ENCODE results near the gene ARHGAP26. TPM values are rescaled to one million over a fixed set of nuclear protein-coding genes. Genes with fewer than 3 reads are reported as not detected.
"Not testable (repeated sequence)": the region's sequence is repeated elsewhere in the genome, so short reads cannot be mapped to it uniquely, and the experiment has no call there.

Gene ARHGAP26
- polyA plus RNA-seq, 4 donors: 7.6 to 31.7 (median 11.5) TPM

DNA sequence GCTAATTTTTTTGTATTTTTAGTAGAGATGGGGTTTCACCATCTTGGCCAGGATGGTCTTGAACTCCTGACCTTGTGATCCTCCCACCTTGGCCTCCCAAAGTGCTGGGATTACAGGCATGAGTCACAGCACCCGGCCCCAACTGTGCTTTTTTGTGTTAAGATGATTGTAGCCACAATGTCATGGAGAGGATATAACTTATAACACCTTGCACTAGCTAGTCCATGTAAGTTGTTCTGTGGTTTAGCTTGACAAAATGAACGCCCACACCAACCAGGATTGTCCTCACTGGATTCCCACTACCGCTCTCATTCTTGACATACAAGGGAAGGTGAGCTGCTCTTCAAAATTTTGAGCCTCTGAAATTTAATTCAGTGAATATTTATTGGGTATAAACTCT, 182.7 kb downstream of the ARHGAP26 start:
- not testable (repeated sequence) for H3K27me3 ChIP-seq (ENCODE audit: control insufficient read depth in 3 of 3, insufficient read depth in 3 of 3, low read length in 3 of 3); H3K36me3 ChIP-seq (ENCODE audit: control insufficient read depth in 3 of 3, insufficient read depth in 2 of 3, low read depth in 1 of 3, low read length in 3 of 3); H3K4me3 ChIP-seq (ENCODE audit: low read depth in 1 of 3, low read length in 3 of 3); FAIRE-seq; H3K27ac ChIP-seq (ENCODE audit: low read depth in 1 of 3, low read length in 2 of 3); H3K4me1 ChIP-seq (ENCODE audit: control insufficient read depth in 3 of 3, insufficient read depth in 2 of 3, low read depth in 1 of 3, low read length in 2 of 3); DNase-seq; H3K9me3 ChIP-seq (ENCODE audit: control insufficient read depth in 2 of 2, insufficient read depth in 1 of 2, low read depth in 1 of 2, low read length in 1 of 2)
- 88 to 94% (median 92%) methylated on average over 3 of the region's 3 CpGs for WGBS, 3 donors

GRCh38 chr5:142954455-142954854, 184.3 kb downstream of the ARHGAP26 start:
- H3K4me3 ChIP-seq (ENCODE audit: low read depth in 1 of 3, low read length in 3 of 3): no peak overlapping the region
- no peak for FAIRE-seq
- H3K9me3 ChIP-seq (ENCODE audit: control insufficient read depth in 2 of 2, insufficient read depth in 1 of 2, low read depth in 1 of 2, low read length in 1 of 2): peaks cover 0 to 6% of the 10 kb centered on the region in 2 donors
- no peaks in the 10 kb centered on the region for H3K27me3 ChIP-seq (ENCODE audit: control insufficient read depth in 3 of 3, insufficient read depth in 3 of 3, low read length in 3 of 3)
- WGBS, 3 donors: 94 to 97% (median 96%) methylated on average over 2 of the region's 2 CpGs
- no peak for DNase-seq
- no peaks in the 10 kb centered on the region for H3K36me3 ChIP-seq (ENCODE audit: control insufficient read depth in 3 of 3, insufficient read depth in 2 of 3, low read depth in 1 of 3, low read length in 3 of 3)
- H3K27ac ChIP-seq (ENCODE audit: low read depth in 1 of 3, low read length in 2 of 3): no peak overlapping the region
- H3K4me1 ChIP-seq (ENCODE audit: control insufficient read depth in 3 of 3, insufficient read depth in 2 of 3, low read depth in 1 of 3, low read length in 2 of 3): no peaks in the 10 kb centered on the region

GRCh38 chr5:142955628-142956027, 185.5 kb downstream of the ARHGAP26 start:
- WGBS, 3 donors: 71 to 96% (median 93%) methylated on average over 1 of the region's 1 CpG
- Histone ChIP-seq H3K9me3 (ENCODE audit: control insufficient read depth in 2 of 2, insufficient read depth in 1 of 2, low read depth in 1 of 2, low read length in 1 of 2) (peaks cover 0 to 6% of the 10 kb centered on the region in 2 donors), H3K4me1 (ENCODE audit: control insufficient read depth in 3 of 3, insufficient read depth in 2 of 3, low read depth in 1 of 3, low read length in 2 of 3) (no peaks in the 10 kb centered on the region), H3K27ac (ENCODE audit: low read depth in 1 of 3, low read length in 2 of 3) (no peak overlapping the region), H3K27me3 (ENCODE audit: control insufficient read depth in 3 of 3, insufficient read depth in 3 of 3, low read length in 3 of 3) (no peaks in the 10 kb centered on the region), H3K36me3 (ENCODE audit: control insufficient read depth in 3 of 3, insufficient read depth in 2 of 3, low read depth in 1 of 3, low read length in 3 of 3) (no peaks in the 10 kb centered on the region), H3K4me3 (ENCODE audit: low read depth in 1 of 3, low read length in 3 of 3) (no peak overlapping the region)
- DNase-seq (no peak), FAIRE-seq (no peak)

GRCh38 chr5:142957528-142957927, 187.4 kb downstream of the ARHGAP26 start:
- Histone ChIP-seq H3K4me3 (ENCODE audit: low read depth in 1 of 3, low read length in 3 of 3) (no peak overlapping the region), H3K27ac (ENCODE audit: low read depth in 1 of 3, low read length in 2 of 3) (no peak overlapping the region), H3K36me3 (ENCODE audit: control insufficient read depth in 3 of 3, insufficient read depth in 2 of 3, low read depth in 1 of 3, low read length in 3 of 3) (no peaks in the 10 kb centered on the region), H3K9me3 (ENCODE audit: control insufficient read depth in 2 of 2, insufficient read depth in 1 of 2, low read depth in 1 of 2, low read length in 1 of 2) (no peaks in the 10 kb centered on the region), H3K4me1 (ENCODE audit: control insufficient read depth in 3 of 3, insufficient read depth in 2 of 3, low read depth in 1 of 3, low read length in 2 of 3) (no peaks in the 10 kb centered on the region), H3K27me3 (ENCODE audit: control insufficient read depth in 3 of 3, insufficient read depth in 3 of 3, low read length in 3 of 3) (no peaks in the 10 kb centered on the region)
- WGBS, 3 donors: 66 to 90% (median 87%) methylated on average over 7 of the region's 7 CpGs
- no peak for FAIRE-seq
- no peak for DNase-seq

DNA sequence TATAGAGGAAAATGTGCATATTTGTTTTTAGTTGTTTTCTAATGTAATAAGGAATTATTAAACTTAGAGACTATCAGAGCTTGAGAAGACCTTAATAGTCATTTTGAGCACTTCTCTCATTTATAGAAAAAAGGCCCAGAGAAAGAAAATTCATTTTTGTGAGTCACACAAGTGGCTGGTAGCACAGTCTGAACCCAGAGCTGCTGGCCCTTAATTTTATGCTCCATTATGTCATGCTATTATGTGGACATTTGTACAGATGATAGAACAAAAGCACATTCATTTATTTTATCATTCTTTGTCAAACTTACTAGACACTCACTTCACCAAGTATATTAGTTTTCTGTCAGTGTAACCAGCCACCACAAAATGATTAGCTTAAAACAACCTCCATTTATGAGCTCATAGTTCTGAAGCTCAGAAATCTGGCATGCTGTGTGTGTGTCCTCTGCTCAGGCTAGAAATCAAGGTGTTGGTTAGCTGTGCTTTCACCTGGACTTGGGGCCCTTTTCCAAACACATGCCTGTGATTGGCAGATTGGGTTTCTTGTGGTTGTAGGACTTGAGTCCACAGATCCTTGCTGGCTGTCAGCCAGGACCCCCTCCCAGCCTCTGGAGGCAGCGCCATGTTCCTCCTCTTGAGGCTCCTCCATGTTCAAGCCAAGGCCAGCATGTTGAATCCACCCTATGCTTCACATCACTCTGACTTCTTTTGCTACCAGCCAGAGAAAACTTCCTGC, 188.9 kb downstream of the ARHGAP26 start:
- Histone ChIP-seq H3K4me1 (ENCODE audit: control insufficient read depth in 3 of 3, insufficient read depth in 2 of 3, low read depth in 1 of 3, low read length in 2 of 3) (no peaks in the 10 kb centered on the region), H3K27ac (ENCODE audit: low read depth in 1 of 3, low read length in 2 of 3) (no peak overlapping the region), H3K9me3 (ENCODE audit: control insufficient read depth in 2 of 2, insufficient read depth in 1 of 2, low read depth in 1 of 2, low read length in 1 of 2) (no peaks in the 10 kb centered on the region), H3K4me3 (ENCODE audit: low read depth in 1 of 3, low read length in 3 of 3) (no peak overlapping the region), H3K36me3 (ENCODE audit: control insufficient read depth in 3 of 3, insufficient read depth in 2 of 3, low read depth in 1 of 3, low read length in 3 of 3) (no peaks in the 10 kb centered on the region), H3K27me3 (ENCODE audit: control insufficient read depth in 3 of 3, insufficient read depth in 3 of 3, low read length in 3 of 3) (no peaks in the 10 kb centered on the region)
- FAIRE-seq (no peak), DNase-seq (no peak)
- WGBS, 3 donors: 93 to 100% (median 100%) methylated on average over 1 of the region's 1 CpG

DNA sequence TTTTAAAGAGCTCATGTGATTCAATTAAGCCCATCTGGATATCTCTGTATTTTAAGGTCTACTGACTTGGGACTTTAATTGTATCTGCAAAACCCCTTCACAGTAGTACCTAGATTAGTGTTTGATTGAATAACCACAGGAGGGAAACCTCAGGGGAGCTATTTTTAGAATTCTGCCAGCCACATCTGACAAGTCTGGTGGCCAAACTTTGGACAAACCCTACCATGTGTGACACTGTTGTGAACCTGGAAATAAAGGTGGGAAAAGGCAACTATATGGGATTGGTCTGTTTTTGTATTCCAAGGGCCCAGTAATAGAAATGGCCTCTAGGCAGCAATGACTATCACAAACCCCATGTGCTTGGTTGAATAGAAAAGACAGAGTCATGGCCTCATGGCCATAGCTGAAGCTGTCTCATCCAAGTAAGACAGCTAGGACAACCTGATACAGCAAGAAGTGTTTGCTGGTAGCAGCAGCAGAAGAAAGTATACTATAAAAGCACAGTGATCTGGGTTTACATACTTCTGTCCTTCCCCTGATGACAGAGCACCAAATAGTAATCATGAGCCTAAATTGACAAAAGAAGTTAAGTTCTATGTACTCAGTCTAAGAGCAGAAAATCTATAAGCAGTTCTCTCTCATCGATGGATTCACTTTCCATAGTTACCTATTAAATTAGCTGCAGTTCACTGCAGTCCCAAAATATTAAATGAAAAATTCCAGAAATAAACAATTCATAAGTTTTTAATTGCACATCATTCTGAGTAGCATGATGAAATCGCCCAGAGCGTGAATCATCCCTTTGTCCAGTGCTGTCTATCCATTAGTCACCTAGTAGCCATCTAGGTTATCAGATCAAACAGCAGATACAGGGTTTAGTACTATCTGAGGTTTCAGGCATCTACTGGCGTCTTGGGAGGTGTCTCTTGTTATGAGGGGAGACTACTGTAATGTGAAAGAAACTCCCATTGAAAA, 189.8 kb downstream of the ARHGAP26 start:
- Histone ChIP-seq H3K27ac (ENCODE audit: low read depth in 1 of 3, low read length in 2 of 3) (no peak overlapping the region), H3K4me3 (ENCODE audit: low read depth in 1 of 3, low read length in 3 of 3) (no peak overlapping the region), H3K36me3 (ENCODE audit: control insufficient read depth in 3 of 3, insufficient read depth in 2 of 3, low read depth in 1 of 3, low read length in 3 of 3) (no peaks in the 10 kb centered on the region), H3K27me3 (ENCODE audit: control insufficient read depth in 3 of 3, insufficient read depth in 3 of 3, low read length in 3 of 3) (no peaks in the 10 kb centered on the region), H3K9me3 (ENCODE audit: control insufficient read depth in 2 of 2, insufficient read depth in 1 of 2, low read depth in 1 of 2, low read length in 1 of 2) (no peaks in the 10 kb centered on the region), H3K4me1 (ENCODE audit: control insufficient read depth in 3 of 3, insufficient read depth in 2 of 3, low read depth in 1 of 3, low read length in 2 of 3) (no peaks in the 10 kb centered on the region)
- no peak for FAIRE-seq
- WGBS, 3 donors: 89 to 94% (median 91%) methylated on average over 4 of the region's 4 CpGs
- no peak for DNase-seq

- WGBS, 3 donors: 84 to 94% (median 89%) methylated on average over 5 of the region's 5 CpGs
- Histone ChIP-seq H3K27ac (ENCODE audit: low read depth in 1 of 3, low read length in 2 of 3) (no peak overlapping the region), H3K4me1 (ENCODE audit: control insufficient read depth in 3 of 3, insufficient read depth in 2 of 3, low read depth in 1 of 3, low read length in 2 of 3) (no peaks in the 10 kb centered on the region), H3K9me3 (ENCODE audit: control insufficient read depth in 2 of 2, insufficient read depth in 1 of 2, low read depth in 1 of 2, low read length in 1 of 2) (no peaks in the 10 kb centered on the region), H3K36me3 (ENCODE audit: control insufficient read depth in 3 of 3, insufficient read depth in 2 of 3, low read depth in 1 of 3, low read length in 3 of 3) (no peaks in the 10 kb centered on the region), H3K27me3 (ENCODE audit: control insufficient read depth in 3 of 3, insufficient read depth in 3 of 3, low read length in 3 of 3) (no peaks in the 10 kb centered on the region), H3K4me3 (ENCODE audit: low read depth in 1 of 3, low read length in 3 of 3) (no peak overlapping the region)
- DNase-seq: no peak
- no peak for FAIRE-seq
These were observed 191.4 kb downstream of the ARHGAP26 start for GRCh38 chr5:142961440-142962173.

GRCh38 chr5:142962174-142962533, 192.0 kb downstream of the ARHGAP26 start:
- Histone ChIP-seq H3K4me3 (ENCODE audit: low read depth in 1 of 3, low read length in 3 of 3) (no peak overlapping the region), H3K4me1 (ENCODE audit: control insufficient read depth in 3 of 3, insufficient read depth in 2 of 3, low read depth in 1 of 3, low read length in 2 of 3) (no peaks in the 10 kb centered on the region), H3K36me3 (ENCODE audit: control insufficient read depth in 3 of 3, insufficient read depth in 2 of 3, low read depth in 1 of 3, low read length in 3 of 3) (no peaks in the 10 kb centered on the region), H3K27ac (ENCODE audit: low read depth in 1 of 3, low read length in 2 of 3) (no peak overlapping the region), H3K27me3 (ENCODE audit: control insufficient read depth in 3 of 3, insufficient read depth in 3 of 3, low read length in 3 of 3) (no peaks in the 10 kb centered on the region), H3K9me3 (ENCODE audit: control insufficient read depth in 2 of 2, insufficient read depth in 1 of 2, low read depth in 1 of 2, low read length in 1 of 2) (no peaks in the 10 kb centered on the region)
- FAIRE-seq: no peak
- DNase-seq: no peak
- WGBS, 3 donors: 90 to 100% (median 93%) methylated on average over 1 of the region's 1 CpG
